ENCODE data around the gene AHI1. TPM values are rescaled to one million over a fixed set of nuclear protein-coding genes. Genes with fewer than 3 reads are reported as not detected.

AHI1 gene
- total and polyA plus RNA-seq, 10 of the 15 experiments (the other 5 are each of a cell fraction or from before 2014, with no cell fraction given), result 3.2 to 9.5 (median 4.6) TPM

- TF ChIP-seq PRDM15 (CRISPR knock-in tag; IDR thresholded peaks at IDR 0.05) (no peak), SRF (IDR thresholded peaks at IDR 0.05; ENCODE audit: low read depth in 2 of 2, low read length in 2 of 2) (no peak)
Measured at GRCh38 chr6:135434991-135435390, 62.5 kb downstream of the AHI1 start (continued).

GRCh38 chr6:135434095-135434494, 63.4 kb downstream of the AHI1 start:
- no peak overlapping the region for H3K4me2 ChIP-seq (ENCODE audit: control insufficient read depth, insufficient read depth)
- CTCF ChIA-PET, result interaction anchor here (0.7 to 1.8 kb wide), 6 partner anchors 19 to 793 kb away, joined by 3 to 5 read pairs (median 3); no protein-coding TSS in a partner anchor
- RAD21 ChIA-PET (ENCODE audit: unreplicated experiment), result interaction anchor here (0.7 to 1.0 kb wide), 4 partner anchors 10 to 1256 kb away, joined by 3 to 4 read pairs (median 3); no protein-coding TSS in a partner anchor
- no peak overlapping the region for H2AFZ ChIP-seq (ENCODE audit: control insufficient read depth, low read depth, low read length)
- peak; percentile 78 for FAIRE-seq
- intact Hi-C loops (cut with micrococcal nuclease; ENCODE audit: unreplicated experiment) (loop anchor here (10.0 kb wide), 2 partner anchors 429 to 479 kb away; partner anchors contain the start of gene ALDH8A1), in situ Hi-C loops (cut with MboI) (loop anchor here (5.0 to 25.0 kb wide), 4 partner anchors 297 to 1472 kb away; partner anchors contain the start of gene TBPL1)
- peaks cover under 1% of the 10 kb centered on the region; the same call in 1 of the 2 replicates for H3K4me1 ChIP-seq (ENCODE audit: control insufficient read depth, insufficient read depth, low read length)
- no peaks in the 10 kb centered on the region; a peak in 1 of 4 replicates for H3K36me3 ChIP-seq (ENCODE audit: control insufficient read depth in 2 of 2, insufficient read depth in 2 of 2, low read length in 1 of 2)
- H3K79me2 ChIP-seq (ENCODE audit: control insufficient read depth, insufficient read depth, low read length), result no peaks in the 10 kb centered on the region
- no peak overlapping the region for H3K27ac ChIP-seq (ENCODE audit: control insufficient read depth, insufficient read depth)
- H4K20me1 ChIP-seq (ENCODE audit: control insufficient read depth, insufficient read depth), result no peaks in the 10 kb centered on the region
- H3K9me3 ChIP-seq (replicated peaks; ENCODE audit: control insufficient read depth, insufficient read depth, low read length), result no peaks in the 10 kb centered on the region
- H3K9ac ChIP-seq (ENCODE audit: control insufficient read depth, insufficient read depth, low read length), result no peak overlapping the region
- no peak overlapping the region for H3K4me3 ChIP-seq
- no TSS peak for BruUV-seq (replicated peaks)
- SMC1A ChIA-PET (ENCODE audit: uncharacterized antibody, unreplicated experiment), result interaction anchor here (0.9 to 1.9 kb wide), 6 partner anchors 14 to 493 kb away, joined by 3 to 10 read pairs (median 4); no protein-coding TSS in a partner anchor
- POLR2A ChIA-PET, result no interaction called here
- WGBS (ENCODE audit: insufficient coverage, insufficient replicate concordance, low lambda C conversion rate, missing lambda C conversion rate), result 0% methylated on average over 1 of the region's 1 CpG
- peak; percentile 79 for ATAC-seq
- H3K27me3 ChIP-seq (replicated peaks in 1 of 2; ENCODE audit: control insufficient read depth in 2 of 2, insufficient read depth in 2 of 2, low read length in 1 of 2), result no peaks in the 10 kb centered on the region
- 0 out of 2 replicates have a peak, but pooled peaks have one; percentile 36 for TF ChIP-seq MEF2A (IDR thresholded peaks at IDR 0.05; ENCODE audit: insufficient read depth, low read depth, low read length)
- TF ChIP-seq NFIC (IDR thresholded peaks at IDR 0.05; ENCODE audit: low read depth, low read length), result peak; percentile 55; the same call in 1 of the 2 replicates
- no peak for TF ChIP-seq TARDBP (IDR thresholded peaks at IDR 0.05; ENCODE audit: borderline replicate concordance)
- TF ChIP-seq JUNB (IDR thresholded peaks at IDR 0.05), result 0 out of 2 replicates have a peak, but pooled peaks have one; percentile 29
- TF ChIP-seq CHD4 (IDR thresholded peaks at IDR 0.05), result no peak
- no peak for TF ChIP-seq SRF (IDR thresholded peaks at IDR 0.05; ENCODE audit: low read depth in 2 of 2, low read length in 2 of 2)
- TF ChIP-seq SPI1 (IDR thresholded peaks at IDR 0.05; ENCODE audit: borderline replicate concordance, insufficient read depth, low read depth, low read length), result peak; percentile 77
- 0 out of 4 replicates have a peak, but pooled peaks of 1 of the 2 experiments have one; percentile 15 for TF ChIP-seq EP300 (IDR thresholded peaks at IDR 0.05; ENCODE audit: borderline replicate concordance in 1 of 2, control insufficient read depth in 1 of 2, low read depth in 2 of 2, low read length in 2 of 2)
- TF ChIP-seq CREM (IDR thresholded peaks at IDR 0.05; ENCODE audit: low read depth), result no peak
- TF ChIP-seq ZNF384 (IDR thresholded peaks at IDR 0.05; ENCODE audit: borderline replicate concordance, low read depth, low read length), result peak; percentile 11; the same call in 1 of the 2 replicates
- TF ChIP-seq TCF12 (IDR thresholded peaks at IDR 0.05; ENCODE audit: low read depth, low read length), result no peak
- no peak for TF ChIP-seq SIX5 (IDR thresholded peaks at IDR 0.05; ENCODE audit: low read depth, low read length, severe bottlenecking)
- TF ChIP-seq SUPT20H (IDR thresholded peaks at IDR 0.05; ENCODE audit: borderline replicate concordance, control insufficient read depth, low read depth, low read length), result no peak
- no peak for TF ChIP-seq IKZF1 (conservative IDR thresholded peaks at IDR 0.05)
- TF ChIP-seq RELA (IDR thresholded peaks at IDR 0.05; ENCODE audit: borderline replicate concordance, partially characterized antibody), result no peak
- TF ChIP-seq ASH2L (IDR thresholded peaks at IDR 0.05; ENCODE audit: borderline replicate concordance, low read depth), result no peak
- no peak for TF ChIP-seq SMAD1 (IDR thresholded peaks at IDR 0.05; ENCODE audit: low read depth, partially characterized antibody)
- no peak for TF ChIP-seq POU2F2 (IDR thresholded peaks at IDR 0.05; ENCODE audit: borderline replicate concordance, low read depth, low read length)
- DNase-seq (ENCODE audit: low read depth, low spot score), result no peak

Measured in GM12878 (cell line).